ENCODE results near the gene CFAP92. TPM values are rescaled to one million over a fixed set of nuclear protein-coding genes. Genes with fewer than 3 reads are reported as not detected.

The CFAP92 gene
- not detected in 2 replicates for total RNA-seq

GRCh38 chr3:128993461-128994172, at the start of gene CFAP92:
Gene CFAP92 (minus strand): TSS chr3:128994076. CDS start chr3:128993304, 772 bp downstream.

GRCh38 chr3:129001101-129001805, 7.4 kb upstream of the CFAP92 start, which contains the start of gene EFCC1:
Gene EFCC1 (plus strand): TSS chr3:129001304. CDS start chr3:129001629, 325 bp downstream.

GRCh38 chr3:128879125-128879969, 114.5 kb downstream of the CFAP92 start, which contains the start of gene ACAD9:
Gene ACAD9 (plus strand): TSS chr3:128879620. CDS start chr3:128879692, 72 bp downstream.

Other genes starting within 250 kb of the CFAP92 start
- gene ACAD9, start 114.5 kb downstream of the CFAP92 start, total RNA-seq, result 34.9 and 39.7 TPM in 2 replicates
- gene EFCC1, start 7.2 kb upstream of the CFAP92 start, total RNA-seq, result not detected in 2 replicates
- not detected in 2 replicates for gene GP9, start 66.7 kb upstream of the CFAP92 start, total RNA-seq
- gene RAB43, start 127.7 kb upstream of the CFAP92 start, total RNA-seq, result 16.4 and 19.3 TPM in 2 replicates
- 32.0 and 50.9 TPM in 2 replicates for gene ISY1, start 167.0 kb upstream of the CFAP92 start, total RNA-seq
- gene CNBP, start 189.8 kb upstream of the CFAP92 start, total RNA-seq, result 226 and 243 TPM in 2 replicates

Measured in myometrial cell (primary cell).